Inflammatory macrophage (primary cell): ENCODE data around the gene TCEAL3.
"Not testable (repeated sequence)": the region's sequence is repeated elsewhere in the genome, so short reads cannot be mapped to it uniquely, and the experiment has no call there.

Source experiments
- DNase-seq, 2 donors: peaks; one replicate each; pipeline ENCODE4 v3.0.0-alpha.2; 2020 to 2022

Gene TCEAL3

GRCh38 chrX:103626855-103627254 lies 19.1 kb downstream of the TCEAL3 start:
- DNase-seq: peak; percentile 14 to 21

GRCh38 chrX:103628386-103629317 lies 20.9 kb downstream of the TCEAL3 start, which contains the start of gene TCEAL1:
TCEAL1 (plus strand) TSS chrX:103628975; CDS start chrX:103629917, 942 bp downstream.
- DNase-seq: peak; percentile 4 to 16

- peak; percentile 5 to 49 for DNase-seq
Observed at GRCh38 chrX:103629318-103630170, 21.8 kb downstream of the TCEAL3 start.

GRCh38 chrX:103630171-103630511 lies 22.4 kb downstream of the TCEAL3 start:
- no peak for DNase-seq

GRCh38 chrX:103631145-103631544 lies 23.4 kb downstream of the TCEAL3 start:
- DNase-seq: no peak

GRCh38 chrX:103635436-103635835 lies 27.7 kb downstream of the TCEAL3 start:
- no peak for DNase-seq

- no peak for DNase-seq
Observed at GRCh38 chrX:103637604-103638338, 30.0 kb downstream of the TCEAL3 start.

- DNase-seq: not testable (repeated sequence)
Observed at GRCh38 chrX:103638479-103639346, 30.9 kb downstream of the TCEAL3 start.

GRCh38 chrX:103640401-103641155 lies 32.8 kb downstream of the TCEAL3 start:
- no peak for DNase-seq

GRCh38 chrX:103644125-103644524 lies 36.4 kb downstream of the TCEAL3 start:
- DNase-seq: no peak

GRCh38 chrX:103647630-103648029 lies 39.9 kb downstream of the TCEAL3 start:
- DNase-seq: no peak

GRCh38 chrX:103651151-103651773 lies 43.5 kb downstream of the TCEAL3 start:
- DNase-seq: no peak

GRCh38 chrX:103655230-103656000 lies 47.7 kb downstream of the TCEAL3 start:
- DNase-seq: not testable (repeated sequence)

GRCh38 chrX:103656617-103657016 lies 48.9 kb downstream of the TCEAL3 start:
- DNase-seq: no peak

GRCh38 chrX:103657066-103657465 lies 49.3 kb downstream of the TCEAL3 start:
- DNase-seq: not testable (repeated sequence)

- no peak for DNase-seq
Observed at GRCh38 chrX:103658681-103659433, 51.1 kb downstream of the TCEAL3 start.

GRCh38 chrX:103659460-103659859 lies 51.7 kb downstream of the TCEAL3 start:
- not testable (repeated sequence) for DNase-seq
